HPDE6-E6E7 (cell line): ENCODE data around the gene CEP170B.
"Not testable (repeated sequence)": the region's sequence is repeated elsewhere in the genome, so short reads cannot be mapped to it uniquely, and the experiment has no call there.

Experiments used
- DNase-seq: peaks from one replicate; pipeline ENCODE4 v3.0.0; 2011; ENCODE audit warnings: missing footprints; ENCODE audit errors: extremely low spot score

Gene CEP170B

DNA sequence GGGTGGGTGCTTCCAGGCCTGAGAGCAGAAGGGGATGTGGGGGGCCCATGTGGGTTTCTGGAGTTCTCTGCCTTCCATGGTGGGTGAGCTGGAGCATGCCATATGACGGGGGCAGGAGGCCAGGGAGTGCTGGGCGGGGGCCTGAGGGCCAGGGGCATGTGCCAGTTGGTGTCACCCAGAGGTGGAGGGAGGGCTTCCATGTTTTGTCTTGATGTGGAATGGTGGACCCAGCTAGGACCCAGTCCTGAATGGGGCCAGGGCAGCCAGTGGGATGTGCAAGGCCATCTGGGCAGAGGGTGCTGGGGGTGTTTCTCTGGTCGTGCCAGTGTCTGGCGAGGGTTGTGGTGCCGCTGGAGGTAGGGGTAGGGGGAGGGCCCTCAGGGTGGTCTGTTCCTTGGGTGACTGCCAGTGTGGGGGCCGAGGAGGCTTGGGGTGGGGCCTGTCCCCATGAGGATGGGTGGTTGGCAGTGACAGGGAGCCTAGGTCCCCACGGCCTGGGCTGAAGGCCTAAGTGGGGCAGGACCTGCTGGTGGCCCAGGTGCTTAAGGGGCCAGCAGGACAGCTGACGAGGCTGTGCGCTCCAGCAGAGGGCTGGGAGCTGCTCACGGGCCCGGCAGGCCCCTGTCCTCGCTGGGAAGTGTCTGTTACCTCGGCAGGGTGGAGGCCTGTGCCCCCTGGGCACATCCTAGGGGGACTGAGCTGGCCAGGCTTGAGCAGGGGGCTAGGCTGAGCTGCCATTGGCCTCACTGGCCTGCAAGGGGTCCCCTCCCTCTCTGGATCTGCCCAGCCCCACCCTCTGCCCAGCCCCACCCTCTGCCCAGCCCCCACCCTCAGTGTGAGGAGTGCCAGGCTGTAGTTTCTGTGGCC is 26.8 kb downstream of the CEP170B start:
- no peak for DNase-seq

DNA sequence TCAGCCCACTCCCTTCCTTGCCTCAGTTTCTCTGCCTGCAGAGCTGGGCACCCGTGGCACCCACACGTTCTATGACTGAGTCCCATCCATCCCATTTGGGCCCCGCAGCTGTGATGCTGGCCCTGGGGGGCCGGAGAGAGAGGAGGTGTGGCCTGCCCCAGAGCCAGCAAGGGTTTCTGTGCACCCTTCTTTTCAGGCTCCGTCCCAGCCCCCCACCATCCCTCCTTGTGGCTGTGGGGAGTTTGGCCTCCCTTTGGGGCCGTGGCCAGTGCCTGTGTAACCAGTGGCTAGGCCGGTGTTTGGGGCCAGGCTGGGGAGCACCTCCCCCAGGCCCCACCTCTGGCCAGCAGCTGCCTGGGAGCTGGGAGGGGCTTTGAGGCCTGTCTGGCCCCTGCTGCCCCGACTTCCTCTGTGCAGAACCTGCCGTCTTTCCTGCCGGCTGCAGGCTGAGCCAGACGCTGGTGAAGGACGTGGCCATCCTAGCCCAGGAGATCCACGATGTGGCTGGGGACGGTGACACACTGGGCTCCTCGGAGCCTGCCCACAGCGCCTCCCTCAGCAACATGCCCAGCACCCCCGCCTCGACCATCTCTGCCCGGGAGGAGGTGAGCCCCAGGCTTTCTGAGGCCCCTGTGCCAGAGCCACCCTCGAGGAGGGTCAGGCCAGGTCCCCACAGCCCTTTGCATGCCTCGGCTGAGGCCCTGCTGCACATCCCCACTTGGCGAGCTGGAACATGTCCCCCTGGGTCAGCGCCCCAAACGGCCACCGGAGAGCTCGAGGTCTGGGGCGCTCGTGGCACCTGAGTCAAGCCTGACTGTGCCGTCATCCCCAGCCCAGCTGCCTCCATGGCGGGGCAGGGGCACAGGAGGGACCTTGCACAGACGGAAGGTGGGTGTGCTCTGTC is 27.7 kb downstream of the CEP170B start:
- DNase-seq, result no peak

DNA sequence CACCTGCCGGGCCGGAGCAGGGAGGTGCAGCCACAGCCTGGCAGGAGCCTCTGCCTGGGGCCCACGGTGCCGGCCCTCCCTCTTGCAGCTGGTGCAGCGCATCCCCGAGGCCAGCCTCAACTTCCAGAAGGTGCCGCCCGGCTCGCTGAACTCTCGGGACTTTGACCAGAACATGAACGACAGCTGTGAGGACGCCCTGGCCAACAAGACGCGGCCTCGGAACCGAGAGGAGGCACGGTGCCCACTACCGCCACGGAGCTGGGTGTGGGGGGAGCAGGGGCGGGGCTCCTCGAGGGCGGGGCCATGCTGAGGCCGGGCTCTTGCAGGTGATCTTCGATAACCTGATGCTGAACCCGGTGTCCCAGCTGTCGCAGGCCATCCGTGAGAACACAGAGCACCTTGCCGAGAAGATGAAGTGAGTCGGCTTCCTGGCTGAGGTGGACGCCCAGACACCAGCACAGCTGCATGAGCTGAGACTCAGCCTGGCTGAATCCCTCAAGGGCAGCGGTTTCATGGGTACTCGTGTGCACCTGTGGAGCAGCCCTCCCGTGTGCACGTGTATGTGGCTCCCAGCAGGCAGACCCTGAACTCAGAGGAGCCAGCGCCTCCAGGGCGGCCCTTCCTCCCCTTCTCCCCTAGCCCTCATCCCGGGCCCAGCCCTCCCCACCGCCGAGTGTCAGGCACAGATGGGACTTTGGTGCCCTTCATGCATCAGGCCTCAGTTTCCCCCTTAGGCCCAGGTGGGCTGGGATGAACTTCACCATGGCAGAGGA is 28.6 kb downstream of the CEP170B start:
- no peak for DNase-seq

DNA sequence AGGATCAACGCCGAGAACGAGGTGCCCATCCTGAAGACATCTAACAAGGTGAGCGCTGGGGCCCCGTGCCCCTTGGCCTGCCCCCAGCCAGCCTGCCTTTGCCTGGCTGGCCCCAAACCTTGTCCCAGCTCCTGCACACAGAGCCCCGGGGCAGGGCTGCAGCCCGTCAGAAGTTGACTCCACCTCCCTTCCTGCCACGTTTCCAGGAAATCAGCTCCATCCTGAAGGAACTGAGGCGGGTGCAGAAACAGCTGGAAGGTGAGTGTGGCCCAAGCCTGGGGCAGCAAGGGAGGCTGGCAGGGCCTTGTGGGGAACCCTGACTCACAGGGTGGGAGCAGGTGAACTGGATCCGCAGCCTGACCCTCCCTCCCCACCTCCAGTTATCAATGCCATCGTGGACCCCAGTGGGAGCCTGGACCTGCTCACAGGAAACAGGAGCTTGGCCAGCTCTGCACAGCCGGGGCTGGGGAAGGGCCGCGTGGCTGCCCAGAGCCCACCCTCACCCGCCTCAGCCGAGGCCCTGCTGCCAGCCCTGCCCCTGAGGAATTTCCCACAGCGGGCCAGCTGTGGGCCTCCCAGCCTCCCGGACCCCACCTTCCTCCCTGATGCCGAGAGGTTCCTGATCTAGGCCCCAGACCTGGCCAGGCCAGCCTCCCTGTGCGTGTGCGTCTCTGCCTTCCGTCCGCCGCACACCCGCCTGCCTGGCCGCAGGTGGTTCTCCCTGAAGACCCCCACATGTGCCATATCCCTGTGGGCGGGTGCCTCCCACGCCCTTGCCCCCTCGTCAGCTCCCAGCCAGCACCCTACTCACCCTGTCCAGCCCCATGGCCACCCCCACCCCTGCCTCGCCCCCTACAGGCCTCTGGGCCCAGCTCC is 29.5 kb downstream of the CEP170B start:
- no peak for DNase-seq

- no peak for DNase-seq
Measured at GRCh38 chr14:104895207-104895785, 30.2 kb downstream of the CEP170B start.

GRCh38 chr14:104895786-104896661 is 31.0 kb downstream of the CEP170B start:
- DNase-seq, result no peak

- no peak for DNase-seq
Measured at GRCh38 chr14:104897330-104898194, 32.5 kb downstream of the CEP170B start.

- DNase-seq, result no peak
Measured at GRCh38 chr14:104898195-104898558, 33.1 kb downstream of the CEP170B start.

DNA sequence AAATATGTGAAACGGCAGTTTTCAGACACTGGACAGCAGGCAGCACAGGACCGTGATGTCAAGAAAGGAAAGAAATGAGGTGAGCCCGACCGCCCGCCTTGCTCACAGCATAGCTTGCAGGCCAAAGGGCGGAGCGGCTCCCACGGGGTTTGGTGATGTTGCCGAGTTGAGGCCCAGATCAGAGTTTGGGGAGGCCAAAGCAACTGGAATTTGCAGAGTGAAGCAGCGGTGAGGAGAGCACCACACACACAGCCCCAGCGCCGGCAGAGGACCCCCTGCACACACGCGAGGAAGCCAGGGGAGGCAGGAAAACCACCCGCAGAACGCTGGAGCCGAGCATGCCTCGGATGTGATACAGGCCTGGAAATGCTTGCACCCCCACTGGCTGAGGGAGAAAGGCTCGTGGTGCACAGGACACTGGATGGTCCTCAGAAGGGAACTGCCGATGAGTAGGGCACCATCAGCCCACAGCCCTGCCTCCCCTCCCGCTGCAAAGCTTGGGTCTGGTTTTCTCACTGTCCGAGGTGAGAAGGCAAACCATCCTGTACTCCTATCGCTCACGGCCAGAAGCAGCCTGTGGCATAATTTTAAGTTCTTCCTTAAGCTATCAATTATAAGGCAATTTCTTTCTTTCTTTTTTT is 33.9 kb downstream of the CEP170B start:
- no peak for DNase-seq

DNA sequence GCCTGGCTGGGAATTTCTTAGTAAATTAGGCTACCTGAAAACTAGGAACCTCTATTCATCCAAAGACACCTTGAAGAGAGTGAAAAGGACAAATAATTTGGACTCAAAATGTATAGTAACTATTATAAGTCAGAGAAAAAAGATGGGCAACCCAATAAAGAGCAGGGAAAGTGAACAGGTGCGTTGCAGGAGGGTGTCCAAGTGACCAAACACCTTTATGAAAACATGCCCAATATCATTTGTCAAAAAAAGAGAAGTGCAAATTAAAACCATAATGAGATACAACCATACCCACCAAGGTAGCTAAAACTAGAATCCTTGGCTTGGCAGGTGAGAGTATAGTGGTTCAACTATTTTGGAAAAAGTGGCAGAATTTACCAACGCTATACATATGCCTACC is 34.7 kb downstream of the CEP170B start:
- DNase-seq, result no peak

GRCh38 chr14:104900639-104901512 is 35.8 kb downstream of the CEP170B start:
- DNase-seq, result no peak

DNA sequence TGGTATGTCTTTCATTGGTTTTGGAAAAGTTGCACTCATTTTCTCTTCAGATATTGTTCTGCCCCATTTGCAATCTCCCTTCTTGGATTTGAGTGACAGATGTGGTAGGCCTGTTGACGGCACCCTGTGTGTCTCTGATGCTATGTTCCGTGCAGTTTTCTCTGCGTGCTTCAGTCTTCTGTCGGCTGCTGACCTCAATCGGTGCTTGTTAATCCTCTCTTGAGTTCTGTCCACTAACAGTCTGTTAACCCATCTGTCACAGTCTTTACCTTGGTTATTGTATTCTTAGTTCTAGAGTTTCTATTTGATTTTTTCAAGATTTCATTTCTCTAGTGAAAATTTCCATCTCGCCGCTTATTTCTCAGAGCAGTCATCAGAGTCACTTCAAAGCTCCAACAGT is 38.9 kb downstream of the CEP170B start:
- no peak for DNase-seq

DNA sequence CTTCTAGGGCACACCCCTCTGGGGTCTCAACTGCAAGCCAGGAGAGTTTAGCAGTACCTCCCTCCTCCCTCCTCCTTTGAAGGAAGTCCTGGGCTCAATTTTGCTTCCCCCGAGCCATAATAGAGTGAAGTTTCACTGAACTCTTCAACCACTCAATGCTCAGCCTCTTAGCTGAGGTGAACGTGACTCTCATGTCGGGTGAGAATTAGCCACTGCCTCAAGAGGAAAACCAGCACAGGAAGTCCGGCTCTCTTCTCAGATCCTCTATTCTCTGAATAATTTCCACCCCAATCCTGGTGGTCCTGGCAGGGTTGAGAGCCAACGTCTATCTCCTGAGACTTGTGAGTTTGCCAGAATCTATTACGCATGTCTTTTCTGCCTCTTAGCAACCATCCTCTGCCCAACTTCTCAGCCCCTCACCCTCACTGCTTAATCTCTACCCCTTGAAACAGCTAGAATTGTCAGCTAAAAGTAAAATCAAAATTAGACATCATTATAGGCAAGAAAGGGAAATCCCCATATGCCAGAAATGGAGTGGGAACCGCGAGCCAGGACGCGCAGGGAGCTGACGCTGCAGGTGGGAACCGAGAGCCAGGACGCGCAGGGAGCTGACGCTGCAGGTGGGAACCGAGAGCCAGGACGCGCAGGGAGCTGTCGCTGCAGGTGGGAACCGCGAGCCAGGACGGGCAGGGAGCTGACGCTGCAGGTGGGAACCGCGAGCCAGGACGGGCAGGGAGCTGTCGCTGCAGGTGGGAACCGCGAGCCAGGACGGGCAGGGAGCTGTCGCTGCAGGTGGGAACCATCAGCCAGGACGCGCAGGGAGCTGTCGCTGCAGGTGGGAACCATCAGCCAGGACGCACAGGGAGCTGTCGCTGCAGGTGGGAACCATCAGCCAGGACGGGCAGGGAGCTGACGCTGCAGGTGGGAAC is 39.8 kb downstream of the CEP170B start:
- DNase-seq, result not testable (repeated sequence)

GRCh38 chr14:104905579-104905933 is 40.5 kb downstream of the CEP170B start:
- DNase-seq, result not testable (repeated sequence)

DNA sequence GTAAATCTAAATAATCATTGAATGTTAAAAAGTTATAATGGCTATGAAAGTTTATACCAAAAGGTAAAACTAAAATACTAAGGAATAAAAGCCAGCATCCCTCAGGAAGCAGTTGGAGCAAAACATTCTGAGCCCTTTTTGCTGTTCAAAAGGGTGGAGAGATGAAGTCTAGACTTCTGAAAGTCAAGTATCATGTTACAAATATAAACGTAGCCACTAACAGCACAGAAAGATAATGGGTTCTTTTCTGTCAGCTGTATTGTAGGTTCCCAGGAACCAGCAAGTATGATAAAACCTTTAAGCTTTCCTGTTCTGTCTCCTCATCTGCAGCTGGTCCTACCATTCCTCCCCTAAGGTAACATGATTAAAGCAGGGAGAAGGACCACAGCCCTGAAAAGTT is 43.2 kb downstream of the CEP170B start:
- DNase-seq, result no peak

DNA sequence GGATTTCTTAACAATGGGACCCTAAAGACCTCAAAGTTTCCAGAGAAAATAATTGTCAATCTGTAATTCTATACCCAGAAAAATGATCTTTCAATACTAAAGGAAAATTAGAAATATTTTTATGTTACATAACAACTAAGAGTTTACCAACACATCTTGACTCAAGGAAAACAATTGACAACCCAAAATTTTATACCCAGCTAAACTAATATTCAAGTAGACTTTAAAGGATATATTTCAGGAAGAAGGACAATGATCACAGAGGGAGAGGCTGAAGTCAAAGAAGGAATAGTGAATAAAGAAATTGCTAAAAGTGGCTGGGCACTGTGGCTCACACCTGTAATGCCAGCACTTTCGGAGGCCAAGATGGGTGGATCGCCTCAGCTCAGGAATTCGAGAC is 47.0 kb downstream of the CEP170B start:
- no peak for DNase-seq
